GM20000 (cell line): ENCODE data around the gene ANAPC2.
A peak's percentile ranks its signal among the peaks of the same experiment; 100 is the strongest.

Experiments used
- DNase-seq: peaks from one replicate; pipeline ENCODE4 v3.0.0; 2012; ENCODE audit warnings: low spot score
- TF ChIP-seq, protein P1 (sequence below): IDR thresholded peaks from 2 replicates; pipeline ENCODE4 v1.5.1; 2012; ENCODE audit warnings: mild to moderate bottlenecking, control low read depth; ENCODE audit errors: extremely low read depth, missing control alignments

ANAPC2 gene

DNA sequence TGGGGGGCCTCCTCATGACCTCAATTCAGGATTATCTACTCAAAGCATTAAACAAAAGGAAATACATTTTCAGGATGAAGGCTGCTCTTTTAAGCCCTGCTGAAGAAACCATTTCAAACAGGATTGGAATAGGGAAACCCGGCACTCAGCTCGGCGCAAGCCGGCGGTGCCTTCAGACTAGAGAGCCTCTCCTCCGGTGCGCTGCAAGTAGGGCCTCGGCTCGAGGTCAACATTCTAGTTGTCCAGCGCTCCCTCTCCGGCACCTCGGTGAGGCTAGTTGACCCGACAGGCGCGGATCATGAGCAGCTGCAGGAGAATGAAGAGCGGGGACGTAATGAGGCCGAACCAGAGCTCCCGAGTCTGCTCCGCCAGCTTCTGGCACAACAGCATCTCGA is 16.4 kb upstream of the ANAPC2 start:
- DNase-seq, result no peak
- TF ChIP-seq, protein P1, sequence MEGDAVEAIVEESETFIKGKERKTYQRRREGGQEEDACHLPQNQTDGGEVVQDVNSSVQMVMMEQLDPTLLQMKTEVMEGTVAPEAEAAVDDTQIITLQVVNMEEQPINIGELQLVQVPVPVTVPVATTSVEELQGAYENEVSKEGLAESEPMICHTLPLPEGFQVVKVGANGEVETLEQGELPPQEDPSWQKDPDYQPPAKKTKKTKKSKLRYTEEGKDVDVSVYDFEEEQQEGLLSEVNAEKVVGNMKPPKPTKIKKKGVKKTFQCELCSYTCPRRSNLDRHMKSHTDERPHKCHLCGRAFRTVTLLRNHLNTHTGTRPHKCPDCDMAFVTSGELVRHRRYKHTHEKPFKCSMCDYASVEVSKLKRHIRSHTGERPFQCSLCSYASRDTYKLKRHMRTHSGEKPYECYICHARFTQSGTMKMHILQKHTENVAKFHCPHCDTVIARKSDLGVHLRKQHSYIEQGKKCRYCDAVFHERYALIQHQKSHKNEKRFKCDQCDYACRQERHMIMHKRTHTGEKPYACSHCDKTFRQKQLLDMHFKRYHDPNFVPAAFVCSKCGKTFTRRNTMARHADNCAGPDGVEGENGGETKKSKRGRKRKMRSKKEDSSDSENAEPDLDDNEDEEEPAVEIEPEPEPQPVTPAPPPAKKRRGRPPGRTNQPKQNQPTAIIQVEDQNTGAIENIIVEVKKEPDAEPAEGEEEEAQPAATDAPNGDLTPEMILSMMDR, result no peak

DNA sequence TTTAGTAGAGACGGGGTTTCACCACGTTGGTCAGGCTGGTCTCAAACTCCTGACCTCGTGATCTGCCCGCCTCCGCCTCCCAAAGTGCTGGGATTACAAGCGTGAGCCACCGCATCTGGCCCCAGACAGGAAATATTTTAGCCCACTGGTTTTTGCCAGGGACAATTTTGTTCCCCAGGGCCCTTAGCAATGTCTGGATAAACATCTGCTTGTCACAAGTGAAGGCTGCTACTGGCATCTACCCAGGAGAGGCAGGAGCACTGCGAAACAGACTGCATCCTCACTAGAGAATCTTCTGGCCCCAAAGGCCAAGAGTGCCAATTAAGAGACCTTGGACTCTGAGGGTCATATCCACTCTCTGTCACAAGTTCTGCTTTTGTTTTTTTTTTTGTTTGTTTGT is 14.6 kb upstream of the ANAPC2 start:
- no peak for DNase-seq
- TF ChIP-seq, protein P1, result no peak

DNA sequence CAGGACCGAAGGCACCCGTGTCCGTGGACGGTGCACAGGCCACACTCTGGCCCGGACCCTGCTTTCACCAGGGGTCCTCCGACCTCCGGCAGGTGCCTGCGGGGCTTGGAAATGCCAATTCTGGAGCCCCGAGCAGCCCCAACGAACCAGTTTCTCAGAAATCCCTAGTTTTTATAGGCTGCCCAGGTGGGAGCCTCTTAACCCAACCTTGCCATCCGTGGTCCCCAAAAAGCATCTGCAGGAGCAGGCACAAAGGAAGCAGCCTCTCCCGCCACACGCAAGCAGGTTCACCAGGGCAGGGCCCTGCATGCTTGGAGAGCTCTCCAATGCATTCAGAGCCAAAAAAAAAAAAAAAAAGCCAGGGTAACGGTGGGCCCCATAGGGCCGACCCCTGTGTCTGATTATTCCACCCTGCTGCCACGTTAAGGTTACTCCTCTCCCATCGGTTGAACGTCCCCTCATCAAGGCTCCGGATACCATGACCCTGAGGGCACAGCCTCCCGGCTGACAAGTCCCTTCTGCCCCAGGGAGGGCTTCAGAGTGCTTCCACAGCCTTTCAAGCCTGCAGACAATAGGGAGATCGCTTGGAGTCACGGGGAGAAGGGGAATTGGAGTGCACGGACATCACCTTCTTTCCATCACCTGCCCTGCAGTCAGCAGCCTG is 13.0 kb upstream of the ANAPC2 start:
- TF ChIP-seq, protein P1, result no peak
- no peak for DNase-seq

DNA sequence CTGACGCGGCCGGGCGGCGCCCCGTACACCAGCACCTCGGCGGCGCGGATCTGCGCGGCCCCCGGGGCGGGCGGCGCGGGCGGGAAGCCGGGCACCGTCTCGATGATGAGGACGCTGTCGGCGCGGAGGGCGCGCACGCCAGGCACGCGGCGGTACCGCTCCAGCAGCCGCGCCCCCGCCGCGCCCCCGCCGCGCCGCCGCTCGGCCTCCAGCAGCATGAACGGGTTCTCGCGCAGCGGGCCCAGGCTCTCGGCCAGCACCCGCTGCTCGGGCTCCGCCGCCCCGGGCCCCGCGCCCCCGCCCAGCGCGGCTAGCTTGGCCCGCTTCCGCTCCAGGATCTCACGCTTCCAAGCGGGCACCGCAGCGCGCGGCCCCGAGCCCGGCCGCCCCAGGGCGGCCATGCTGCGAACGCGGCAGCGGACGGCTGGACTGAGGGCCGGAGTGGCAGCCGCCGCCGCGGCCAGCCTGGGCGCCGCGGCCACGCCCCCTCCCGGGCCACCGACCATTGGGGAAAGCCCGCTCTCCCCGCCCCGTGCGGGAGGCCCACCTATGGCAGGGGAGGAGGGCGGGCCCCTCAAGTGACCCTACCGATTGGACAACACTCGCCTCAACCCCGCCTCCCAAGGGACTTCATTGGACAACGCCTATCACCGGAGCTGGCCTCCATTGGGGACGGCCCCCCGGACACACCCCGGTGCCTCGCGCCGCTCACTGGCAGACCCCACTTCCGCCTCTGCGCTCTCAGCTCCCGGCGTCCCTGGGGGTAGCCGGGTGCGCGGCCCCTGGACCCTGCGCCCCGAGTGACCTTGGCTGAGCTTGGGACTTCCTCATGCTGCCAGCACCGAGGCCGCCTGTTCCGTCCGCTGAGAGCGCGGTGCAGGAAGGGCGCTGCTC is 12.2 kb upstream of the ANAPC2 start, which contains the start of gene TPRN:
Gene TPRN, minus strand, starts transcription at position 431 of the 894 bp plus-strand sequence. Its CDS starts 30 bp downstream, at position 401.
- DNase-seq, result peak; percentile 100
- TF ChIP-seq, protein P1, result no peak

DNA sequence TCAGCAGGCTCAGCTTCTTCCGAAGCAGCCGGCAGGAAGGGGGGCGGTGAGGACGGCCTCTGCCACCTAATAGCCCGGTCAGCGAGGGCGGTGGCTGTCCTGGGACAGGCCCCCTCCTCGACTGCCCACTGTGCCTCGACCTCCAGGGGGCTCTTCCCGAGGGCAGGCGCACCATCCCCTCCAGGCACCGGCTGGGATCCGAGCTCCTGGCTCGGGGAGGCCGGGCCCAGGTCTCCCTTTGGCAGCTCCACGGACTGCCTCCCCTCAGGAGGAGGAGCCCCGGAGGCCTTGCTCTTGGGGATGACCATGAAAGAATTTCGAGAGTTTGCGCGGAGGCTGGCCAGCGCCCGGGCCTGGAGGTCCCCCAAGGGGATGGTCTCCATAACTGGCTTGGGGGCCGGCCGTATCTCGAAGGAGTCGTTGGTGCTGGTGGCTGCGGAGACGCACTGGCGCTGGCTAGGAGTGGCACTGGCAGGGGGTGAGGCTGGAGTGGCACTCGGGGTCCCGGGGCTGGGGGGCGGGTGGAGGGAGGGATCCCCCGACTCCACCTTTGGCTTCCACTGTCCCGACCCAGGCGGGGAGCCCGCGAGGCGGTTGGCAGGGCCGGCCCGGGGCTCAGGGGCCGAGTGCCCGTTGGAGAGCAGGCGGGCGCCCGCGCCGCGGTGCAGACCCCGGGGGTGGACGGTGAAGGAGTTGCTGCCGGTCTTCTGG is 11.2 kb upstream of the ANAPC2 start:
- DNase-seq, result no peak
- TF ChIP-seq, protein P1, result no peak

DNA sequence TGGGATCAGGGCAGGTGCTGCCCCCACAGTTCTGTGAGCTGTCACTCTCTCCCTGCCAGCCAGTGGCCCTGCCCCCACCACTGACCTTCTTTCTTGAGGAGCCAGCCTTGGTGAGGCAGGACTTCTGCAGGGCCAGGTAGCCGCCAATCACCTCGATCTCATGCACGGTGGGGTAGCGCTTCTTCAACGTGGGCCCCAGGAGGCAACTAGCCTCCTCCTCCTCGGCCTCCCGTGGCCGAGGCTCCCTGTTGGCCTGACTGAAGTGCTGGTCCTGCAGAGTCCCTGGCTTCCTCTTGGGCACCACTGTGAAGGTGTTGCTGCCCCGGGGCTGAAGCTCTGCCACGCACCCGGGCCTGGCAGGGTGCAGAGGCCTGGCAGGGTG is 10.5 kb upstream of the ANAPC2 start:
- no peak for DNase-seq
- TF ChIP-seq, protein P1, result no peak
